Endothelial cell of umbilical vein (primary cell): ENCODE data around the gene FGFR4. TPM values are rescaled to one million over a fixed set of nuclear protein-coding genes. Genes with fewer than 3 reads are reported as not detected.

Source experiments
- BruUV-seq: library from RNA; stranded (reverse); fragments of 400-500 nt; replicated peaks from 2 replicates; lab custom pipeline; 2021; lab: Mats Ljungman, UMichigan
- CTCF ChIA-PET: fragments of 300-600, 350-600 bp; sonication (Branson Sonifier 250); formaldehyde crosslinking; loops from one replicate; lab custom pipeline; 2021; ENCODE audit warnings: antibody characterized with exemption, inconsistent platforms; lab: Charles Lee
- POLR2A ChIA-PET: fragments of 300-600, 350-600 bp; sonication (Branson Sonifier 250); formaldehyde crosslinking; loops from one replicate; lab custom pipeline; 2021; ENCODE audit warnings: antibody characterized with exemption, inconsistent platforms; lab: Charles Lee
- DNase-seq: peaks from one replicate; pipeline ENCODE4 v3.0.0-alpha.2; 2011; ENCODE audit warnings: low read depth, low spot score
- FAIRE-seq: peaks from 2 replicates; lab custom pipeline; 2011; peaks lifted over from hg19 to GRCh38; lab: Jason Lieb, UNC
- H2AFZ ChIP-seq: 2 replicates; pipeline ENCODE4 v1.6.0; 2012; ENCODE audit warnings: low read depth, low read length, control low read depth, inconsistent platforms
- H3K27ac ChIP-seq: 2 replicates; pipeline ENCODE4 v1.5.1; 2011; ENCODE audit warnings: low read depth, mild to moderate bottlenecking, control low read depth, low read length, moderate library complexity; ENCODE audit not compliant: insufficient read depth
- H3K27me3 ChIP-seq, 2 experiments: 2 replicates each; pipeline versions ENCODE4 v1.6.0 to v1.6.1; 2011; ENCODE audit warnings: low read length in 2 of 2, mixed read lengths in 1 of 2; ENCODE audit not compliant: control insufficient read depth in 2 of 2, insufficient read depth in 2 of 2
- H3K36me3 ChIP-seq, 2 experiments: 2 replicates in 1 of 2; 3 replicates in 1 of 2; pipeline ENCODE4 v1.5.1; 2011; ENCODE audit warnings: low read length in 2 of 2, mild to moderate bottlenecking in 1 of 2, moderate library complexity in 1 of 2; ENCODE audit not compliant: control insufficient read depth in 2 of 2, insufficient read depth in 2 of 2; ENCODE audit errors: extremely low read depth in 1 of 2
- H3K4me1 ChIP-seq: 3 replicates; pipeline ENCODE4 v1.5.1; 2011; ENCODE audit warnings: mild to moderate bottlenecking, low read length; ENCODE audit not compliant: control insufficient read depth, insufficient read depth; ENCODE audit errors: extremely low read depth
- H3K4me2 ChIP-seq: 2 replicates; pipeline ENCODE4 v1.6.1; 2011; ENCODE audit warnings: low read length, control low read depth, mixed read lengths; ENCODE audit not compliant: insufficient read depth
- H3K4me3 ChIP-seq, 3 experiments: fragments of 200-600 bp in 1 of 3; sonication (generic), shearing (Covaris generic) in 1 of 3; replicated peaks in 1 of 3; 2 replicates each; pipeline ENCODE4 v1.5.1; 2011 to 2016; ENCODE audit warnings: control low read depth in 3 of 3, low read length in 3 of 3, mild to moderate bottlenecking in 2 of 3, inconsistent platforms in 1 of 3, low read depth in 1 of 3, moderate library complexity in 1 of 3; ENCODE audit not compliant: insufficient read depth in 1 of 3
- H3K79me2 ChIP-seq: 2 replicates; pipeline ENCODE4 v1.6.0; 2012; ENCODE audit warnings: low read length, inconsistent platforms; ENCODE audit not compliant: control insufficient read depth, insufficient read depth
- H3K9ac ChIP-seq: replicated peaks from 2 replicates; pipeline ENCODE3; 2011; ENCODE audit warnings: low read length, control low read depth; ENCODE audit not compliant: insufficient read depth; ENCODE audit errors: extremely low read depth
- H3K9me1 ChIP-seq: replicated peaks from 3 replicates; pipeline ENCODE4 v1.6.0; 2011; ENCODE audit warnings: mild to moderate bottlenecking, low read length; ENCODE audit not compliant: control insufficient read depth, insufficient read depth; ENCODE audit errors: extremely low read depth
- H3K9me3 ChIP-seq: replicated peaks from 2 replicates; pipeline ENCODE4 v1.5.1; 2012; ENCODE audit warnings: low read length, inconsistent platforms; ENCODE audit not compliant: control insufficient read depth, insufficient read depth
- H4K20me1 ChIP-seq: replicated peaks from 2 replicates; pipeline ENCODE3; 2011; ENCODE audit warnings: mild to moderate bottlenecking, low read length; ENCODE audit not compliant: control insufficient read depth, insufficient read depth; ENCODE audit errors: extremely low read depth
- CTCF ChIP-seq, 2 donors: IDR thresholded peaks; 1 replicate in 1 of 2; 2 replicates in 1 of 2; pipeline ENCODE4 v1.5.1; 2011; ENCODE audit warnings: low read length in 2 of 2, mild to moderate bottlenecking in 2 of 2, moderate library complexity in 2 of 2, control low read depth in 1 of 2, inconsistent platforms in 1 of 2, low read depth in 1 of 2; ENCODE audit not compliant: insufficient read depth in 1 of 2; ENCODE audit errors: extremely low read depth in 1 of 2
- EZH2 ChIP-seq: IDR thresholded peaks from 2 replicates; pipeline ENCODE4 v1.6.1; 2012; ENCODE audit warnings: borderline replicate concordance, low read depth, mild to moderate bottlenecking, moderate library complexity, low read length, inconsistent platforms; ENCODE audit not compliant: severe bottlenecking
- FOS ChIP-seq: IDR thresholded peaks from 2 replicates; pipeline ENCODE4 v1.6.1; 2011; ENCODE audit warnings: mild to moderate bottlenecking, low read length, moderate library complexity, borderline replicate concordance; ENCODE audit not compliant: insufficient read depth
- GATA2 ChIP-seq: IDR thresholded peaks from 2 replicates; pipeline ENCODE4 v1.7.0; 2011; ENCODE audit warnings: low read depth, mild to moderate bottlenecking, moderate library complexity, mixed read lengths, low read length; ENCODE audit not compliant: insufficient read length, insufficient read depth
- JUN ChIP-seq: IDR thresholded peaks from 2 replicates; pipeline ENCODE4 v1.6.1; 2011; ENCODE audit warnings: borderline replicate concordance, low read depth; ENCODE audit not compliant: insufficient read length, insufficient read depth
- MAX ChIP-seq: IDR thresholded peaks from 2 replicates; pipeline ENCODE4 v1.6.1; 2011; ENCODE audit not compliant: insufficient read depth, insufficient read length
- MYC ChIP-seq: IDR thresholded peaks from one replicate; pipeline ENCODE4 v1.6.1; 2011; ENCODE audit warnings: mild to moderate bottlenecking, low read depth, low read length
- POLR2A ChIP-seq: IDR thresholded peaks from 2 replicates; pipeline ENCODE4 v1.6.1; 2012; ENCODE audit warnings: low read depth, mild to moderate bottlenecking, control low read depth, low read length
- POLR2AphosphoS5 ChIP-seq: IDR thresholded peaks from 2 replicates; pipeline ENCODE4 v1.6.1; 2012; ENCODE audit warnings: low read depth, mild to moderate bottlenecking, control low read depth, low read length, moderate library complexity; ENCODE audit not compliant: insufficient read depth
- dilution Hi-C: fragments of 300-500 bp; cut with MboI; formaldehyde crosslinking; loops from one replicate; pipeline ENCODE4 v1.15.0; 2019; ENCODE audit warnings: low sequenced_read_pairs; ENCODE audit not compliant: extremely low pct_ligation_motif_present
- intact Hi-C: fragments of 100-400 bp; cut with micrococcal nuclease; formaldehyde crosslinking; loops from one replicate; pipeline ENCODE4 v1.10.0; 2022
- polyA plus RNA-seq, 4 experiments: library from polyadenylated mRNA; depleted of rRNA in 3 of 4; stranded (reverse) in 3 of 4; unstranded in 1 of 4; fragments of >200 nt; gene quantifications; 2 replicates each; pipeline versions ENCODE4 v1.2.1 to v1.2.3, GENCODE V29; 2011 to 2012; ENCODE audit warnings: missing spikeins in 1 of 4
- total RNA-seq: library from RNA; stranded (reverse); gene quantifications from 2 replicates; pipeline ENCODE4 v1.2.3, GENCODE V29; 2021

The FGFR4 gene
- total and polyA plus RNA-seq, 2 donors (not counting 3 experiments of a cell fraction or from before 2014, with no cell fraction given): 1.9 to 2.9 TPM

GRCh38 chr5:177081859-177082258 is 4.9 kb upstream of the FGFR4 start:
- DNase-seq (no peak), FAIRE-seq (no peak)
- Histone ChIP-seq H2AFZ (no peak overlapping the region), H3K4me3 (no peak overlapping the region), H3K4me2 (no peak overlapping the region), H3K4me1 (peaks cover 5% of the 10 kb centered on the region), H3K9ac (no peak overlapping the region), H3K9me3 (no peaks in the 10 kb centered on the region), H4K20me1 (no peaks in the 10 kb centered on the region), H3K27me3 (peaks cover 3 to 6% of the 10 kb centered on the region in 2 experiments), H3K9me1 (no peaks in the 10 kb centered on the region), H3K79me2 (no peaks in the 10 kb centered on the region), H3K36me3 (no peaks in the 10 kb centered on the region), H3K27ac (no peak overlapping the region)
- dilution Hi-C loops (no loop called here), intact Hi-C loops (no loop called here)
- BruUV-seq: no TSS peak
- TF ChIP-seq CTCF (IDR thresholded peaks at IDR 0.05; ENCODE audit: extremely low read depth in 1 of 2, insufficient read depth in 1 of 2, low read depth in 1 of 2, low read length in 2 of 2) (no peak), JUN (no peak), FOS (no peak), MAX (no peak), POLR2A (no peak), POLR2AphosphoS5 (no peak), GATA2 (no peak), EZH2 (no peak), MYC (no peak)
- CTCF ChIA-PET: interaction anchor here (1.0 to 6.5 kb wide), 6 partner anchors 9 to 32 kb away, joined by 3 to 94 read pairs (median 4); no protein-coding TSS in a partner anchor
- POLR2A ChIA-PET: no interaction called here
